NCI-H1092 (cell line): Measurements from ENCODE around the gene C17orf58.
"Not testable (repeated sequence)": the region's sequence is repeated elsewhere in the genome, so short reads cannot be mapped to it uniquely, and the experiment has no call there.

Experiments used
- DNase-seq: peaks from one replicate; lab custom pipeline; 2025; lab: John Stamatoyannopoulos, UW

C17orf58 gene

DNA sequence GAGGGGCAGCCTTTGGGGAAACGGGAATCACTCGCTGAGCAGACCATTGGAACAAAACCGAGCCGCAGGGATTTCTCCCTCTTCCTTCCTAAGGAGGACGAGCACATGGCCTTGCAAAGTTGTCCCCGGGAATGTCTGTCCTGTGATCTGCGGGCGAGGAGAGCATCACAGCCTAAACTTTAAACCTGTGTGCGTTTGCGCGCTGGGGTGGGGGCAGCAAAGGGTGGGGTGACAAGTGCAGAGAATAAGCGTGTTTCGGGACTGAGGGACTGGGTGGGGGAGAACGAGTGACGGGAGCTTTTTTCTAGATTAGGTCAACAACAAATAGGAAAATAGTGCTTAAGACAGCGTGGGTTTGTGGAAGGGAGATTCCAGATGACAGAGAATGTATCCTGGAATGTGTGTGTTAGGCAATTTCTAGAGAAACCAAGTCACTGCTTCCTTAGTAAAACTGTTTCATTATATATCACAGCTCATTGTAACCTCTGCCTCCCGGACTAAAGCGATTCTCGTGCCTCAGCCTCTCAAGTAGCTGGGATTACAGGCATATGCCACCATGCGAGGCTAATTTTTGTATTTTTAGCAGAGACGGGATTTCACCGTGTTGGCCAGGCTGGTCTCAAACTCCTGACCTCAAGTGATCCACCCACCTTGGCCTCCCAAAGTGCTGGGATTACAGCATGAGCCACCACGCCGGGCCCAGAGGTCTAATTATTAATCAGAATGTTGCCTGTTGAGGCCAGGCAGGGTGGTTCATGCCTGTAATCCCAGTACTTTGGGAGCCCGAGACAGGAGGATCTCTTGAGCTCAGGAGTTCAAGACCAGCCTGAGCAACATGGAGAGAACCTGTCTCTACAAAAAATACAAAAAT, at the start of gene C17orf58:
Gene C17orf58 (minus strand): TSS at position 169 of the 871 bp plus-strand sequence. CDS start 271 bp downstream, outside the sequence.
- DNase-seq: not testable (repeated sequence)

GRCh38 chr17:68036304-68037147, 40.3 kb upstream of the C17orf58 start:
- DNase-seq: no peak

- DNase-seq: peak; percentile 97
Measured at GRCh38 chr17:68035523-68036303, 39.4 kb upstream of the C17orf58 start, which contains the start of gene KPNA2. Gene KPNA2, plus strand, starts transcription at chr17:68035735. Its CDS starts 1,398 bp downstream, at chr17:68037133.

DNA sequence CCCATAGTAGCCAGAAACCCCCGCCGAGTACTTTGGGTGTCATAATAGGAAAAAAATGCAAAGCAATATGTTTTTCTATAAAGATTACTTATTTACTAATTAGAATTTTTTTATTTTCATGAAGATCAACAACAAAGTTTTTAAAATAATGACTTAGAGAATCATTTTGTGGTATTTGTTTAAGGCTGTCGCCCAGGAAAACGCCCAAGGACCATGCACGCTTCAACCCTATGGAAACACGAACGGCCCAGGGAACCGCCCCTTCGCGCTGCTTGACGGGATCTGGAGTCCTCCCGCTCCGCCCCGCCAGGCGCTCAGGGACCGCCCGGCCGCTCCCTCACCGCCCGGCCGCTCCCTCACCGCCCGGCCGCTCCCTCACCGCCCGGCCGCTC, 38.9 kb upstream of the C17orf58 start:
- no peak for DNase-seq

DNA sequence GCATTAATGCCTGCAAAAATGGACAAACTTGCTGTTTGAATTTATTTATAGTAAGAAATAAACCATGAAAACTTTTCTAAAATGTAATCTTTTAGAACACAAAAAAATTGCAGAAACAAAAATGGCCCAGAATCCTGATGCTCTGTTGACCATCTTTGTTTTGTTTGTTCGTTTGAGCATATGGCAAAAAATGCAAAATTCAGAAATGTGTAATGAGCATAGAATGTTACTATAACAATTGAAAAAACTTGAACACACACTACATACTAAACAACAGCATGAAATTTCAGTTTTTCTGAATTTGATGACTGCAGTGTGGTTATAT, 38.1 kb upstream of the C17orf58 start:
- no peak for DNase-seq

DNA sequence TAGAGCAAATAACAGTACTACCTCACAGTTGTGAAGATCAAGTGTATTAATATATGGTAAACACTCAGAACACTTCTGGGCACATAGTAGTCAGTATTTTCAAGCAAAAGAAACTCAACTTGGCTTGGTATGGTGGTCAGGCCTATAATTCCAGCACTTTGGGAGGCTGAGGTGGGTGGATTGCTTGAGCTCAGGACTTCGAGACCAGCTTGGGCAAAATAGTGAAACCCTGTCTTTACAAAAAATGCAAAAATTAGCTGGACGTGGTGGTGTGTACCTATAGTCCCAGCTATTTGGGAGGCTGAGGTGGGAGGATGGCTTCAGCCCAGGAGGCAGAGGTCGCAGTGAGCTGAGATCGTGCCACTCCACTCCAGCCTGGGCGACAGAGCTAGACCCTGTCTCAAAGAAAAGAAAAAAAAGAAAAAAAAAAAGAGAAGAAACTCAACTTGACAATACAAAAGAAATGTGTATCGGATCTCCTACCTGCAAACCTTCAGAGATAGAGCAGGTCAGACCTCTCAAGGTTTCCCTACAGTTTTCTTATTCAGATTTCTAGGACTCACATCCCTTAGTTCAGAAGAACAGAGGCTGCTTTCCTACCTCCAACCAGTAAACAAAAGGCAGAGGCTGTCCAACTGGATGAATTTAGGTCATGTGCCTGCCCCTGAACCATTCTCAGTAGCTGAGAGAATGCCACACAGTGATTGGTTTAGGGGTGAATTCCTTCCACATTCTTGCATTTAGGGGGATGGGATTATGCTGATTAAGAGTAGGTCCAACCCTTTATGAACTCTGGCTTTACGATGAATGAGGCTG, 37.6 kb upstream of the C17orf58 start:
- DNase-seq: no peak

DNA sequence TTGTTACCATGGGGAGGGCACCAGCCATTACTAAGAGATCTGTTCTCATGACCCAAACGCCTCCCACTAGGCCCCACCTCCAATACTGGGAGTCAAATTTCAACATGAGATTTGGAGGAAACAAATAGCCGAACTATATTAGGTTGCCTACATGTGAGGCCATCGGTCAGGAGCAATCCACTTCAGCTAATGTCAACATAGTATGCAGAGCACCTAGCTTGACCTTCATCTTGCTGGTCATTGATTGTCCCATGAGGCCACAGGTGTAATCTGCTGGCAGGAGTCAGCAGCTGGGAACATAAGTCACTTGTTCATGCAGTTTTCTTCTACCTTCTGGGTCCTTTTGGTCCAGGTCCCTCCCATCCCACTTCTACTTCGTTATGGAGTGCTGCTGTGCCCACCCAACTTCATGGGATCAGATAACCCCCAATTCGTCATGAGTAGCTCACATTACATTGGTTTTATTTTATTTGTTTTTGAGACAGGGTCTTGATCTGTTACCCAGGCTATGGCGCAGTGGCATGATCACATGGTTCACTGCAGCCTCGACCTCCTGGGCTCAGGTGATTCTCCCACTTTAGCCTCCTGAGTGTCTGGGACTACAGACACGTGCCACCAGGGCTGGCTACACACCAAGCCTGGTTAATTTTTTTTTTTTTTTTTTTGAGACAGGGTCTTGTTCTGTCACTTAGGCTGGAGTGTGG, 33.4 kb upstream of the C17orf58 start:
- no peak for DNase-seq

DNA sequence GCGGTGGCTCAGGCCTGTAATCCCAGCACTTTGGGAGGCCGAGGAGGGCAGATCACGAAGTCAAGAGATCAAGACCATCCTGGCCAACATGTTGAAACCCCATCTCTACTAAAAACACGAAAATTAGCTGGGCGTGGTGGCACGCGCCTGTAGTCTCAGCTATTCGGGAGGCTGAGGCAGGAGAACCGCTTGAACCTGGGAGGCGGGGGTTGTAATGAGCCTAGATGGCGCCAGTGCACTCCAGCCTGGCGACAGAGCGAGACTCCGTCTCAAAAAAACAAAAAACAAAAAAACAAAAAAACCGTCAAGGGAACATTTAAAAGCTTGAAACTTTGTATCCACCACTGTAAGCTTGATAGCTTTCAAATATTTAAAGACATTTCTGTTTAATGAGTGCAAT, 26.3 kb upstream of the C17orf58 start:
- not testable (repeated sequence) for DNase-seq

DNA sequence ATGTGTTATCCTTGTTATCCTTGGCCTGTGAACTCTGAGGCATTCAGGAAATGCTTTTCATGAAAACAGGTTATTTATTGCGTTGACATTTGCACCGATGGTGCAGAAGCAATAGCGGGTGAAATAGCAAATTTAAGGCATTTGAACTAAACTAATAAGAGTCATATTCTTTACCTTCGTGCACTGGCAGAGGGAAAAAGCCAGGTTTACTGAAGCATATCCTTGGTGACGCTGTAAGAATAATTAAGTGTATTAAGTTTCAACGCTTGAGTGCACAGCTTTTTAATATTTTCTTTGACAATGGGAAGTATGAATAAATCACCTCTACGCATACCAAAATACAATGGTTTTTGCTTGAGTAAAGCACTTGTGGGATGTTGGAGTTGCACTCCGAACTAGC, 25.7 kb upstream of the C17orf58 start:
- no peak for DNase-seq

- not testable (repeated sequence) for DNase-seq
Measured at GRCh38 chr17:68020791-68021190, 24.5 kb upstream of the C17orf58 start.

DNA sequence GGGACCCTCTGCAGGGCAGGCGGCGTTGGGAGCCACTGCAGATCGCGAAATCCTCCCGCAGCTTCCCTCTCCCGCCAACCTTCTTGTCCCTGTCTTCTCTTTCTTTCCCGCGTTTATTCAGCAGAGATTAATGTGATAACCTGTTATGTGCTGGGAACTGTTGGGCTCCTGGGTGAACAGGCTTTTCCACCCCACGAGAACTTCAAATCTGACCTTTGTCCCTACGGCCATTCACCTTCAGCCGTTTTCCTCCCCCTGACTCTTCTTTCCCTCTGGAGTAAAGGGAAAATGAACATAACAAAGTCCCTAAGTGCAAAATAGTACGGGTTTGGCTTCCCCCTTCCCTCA, 24.1 kb upstream of the C17orf58 start:
- no peak for DNase-seq

DNA sequence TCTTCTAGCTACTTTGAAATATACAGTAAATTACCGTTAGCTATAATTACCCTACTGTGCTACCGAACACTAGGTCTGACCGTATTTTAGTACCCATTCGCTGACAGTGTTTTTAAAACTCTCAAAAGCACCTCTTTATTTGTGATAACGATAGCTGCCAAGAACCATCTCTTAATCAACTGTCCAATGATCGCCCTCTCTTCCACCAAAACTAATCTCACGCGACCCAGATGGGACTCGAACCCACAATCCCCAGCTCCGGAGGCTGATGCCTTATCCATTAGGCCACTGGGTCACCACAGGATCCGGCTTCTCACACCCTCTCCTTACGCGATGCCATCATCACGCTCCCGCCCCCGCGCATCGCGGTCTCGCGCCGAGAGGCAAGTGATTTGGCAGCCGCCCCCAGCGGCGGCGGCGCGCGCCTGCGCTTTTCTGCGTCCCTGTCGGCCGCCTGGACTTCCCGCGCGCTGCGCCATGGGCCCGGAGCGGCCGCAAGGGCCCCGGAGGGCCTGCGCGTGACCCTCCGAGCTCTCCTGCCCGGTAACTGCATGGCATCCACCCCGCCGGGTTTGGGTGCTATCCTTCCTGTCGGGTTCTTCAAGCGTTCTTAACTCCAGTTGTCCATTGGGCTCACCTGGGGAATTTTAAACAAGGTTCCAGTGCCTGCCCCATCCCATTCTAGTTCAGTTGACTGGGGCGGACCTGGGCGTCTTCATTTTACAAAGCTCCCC, 23.6 kb upstream of the C17orf58 start:
- peak; percentile 94 for DNase-seq

DNA sequence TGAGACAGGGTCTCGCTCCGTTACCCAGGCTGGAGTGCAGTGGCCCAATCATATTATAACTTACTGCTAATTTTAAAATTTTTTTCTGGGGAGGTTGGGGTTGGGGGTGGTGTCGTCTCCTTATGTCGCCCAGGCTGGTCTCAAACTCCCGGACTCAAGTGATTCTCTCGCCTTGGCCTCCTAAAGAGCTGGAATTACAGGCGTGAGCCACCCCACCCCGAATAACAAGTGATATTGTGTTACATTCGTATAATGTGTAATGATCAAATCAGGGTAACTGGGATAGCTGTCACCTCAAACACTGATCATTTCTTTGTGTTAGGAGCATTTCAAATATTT, 23.0 kb upstream of the C17orf58 start:
- no peak for DNase-seq

DNA sequence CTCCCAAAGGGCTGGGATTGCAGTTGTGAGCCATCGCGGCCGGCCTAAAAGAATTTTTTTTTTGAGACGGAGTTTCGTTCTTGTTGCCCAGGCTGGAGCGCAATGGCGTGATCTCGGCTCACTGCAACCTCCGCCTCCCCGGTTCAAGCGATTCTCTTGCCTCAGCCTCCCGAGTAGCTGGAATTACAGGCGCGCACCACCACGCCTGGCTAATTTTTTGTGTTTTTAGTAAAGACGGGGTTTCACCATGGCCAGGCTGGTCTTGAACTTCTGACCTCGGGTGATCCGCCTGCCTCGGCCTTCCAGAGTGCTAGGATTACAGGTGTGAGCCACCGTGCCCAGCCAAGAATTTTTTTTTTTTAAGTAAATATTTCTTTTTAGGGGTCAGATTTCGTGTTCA, 22.2 kb upstream of the C17orf58 start:
- not testable (repeated sequence) for DNase-seq

DNA sequence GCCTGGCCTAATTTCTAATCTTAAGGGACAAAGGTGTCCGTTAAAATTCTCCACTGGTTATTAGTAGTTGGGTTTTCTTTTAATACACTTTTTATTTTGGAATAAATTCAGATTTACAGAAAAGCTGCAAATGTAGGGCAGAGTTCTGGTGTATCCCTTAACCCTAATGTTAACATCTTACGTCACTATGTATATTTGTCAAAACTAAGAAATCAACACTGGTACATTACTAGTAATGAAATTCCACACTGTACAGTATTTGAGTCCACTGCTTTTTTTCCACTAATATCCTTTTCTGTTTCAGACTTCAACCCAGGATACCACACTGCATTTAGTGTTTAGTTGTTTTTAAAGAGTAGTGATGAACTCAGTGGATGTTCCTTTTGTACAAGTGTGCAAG, 20.6 kb upstream of the C17orf58 start:
- no peak for DNase-seq

GRCh38 chr17:68015081-68015723, 18.9 kb upstream of the C17orf58 start:
- no peak for DNase-seq

DNA sequence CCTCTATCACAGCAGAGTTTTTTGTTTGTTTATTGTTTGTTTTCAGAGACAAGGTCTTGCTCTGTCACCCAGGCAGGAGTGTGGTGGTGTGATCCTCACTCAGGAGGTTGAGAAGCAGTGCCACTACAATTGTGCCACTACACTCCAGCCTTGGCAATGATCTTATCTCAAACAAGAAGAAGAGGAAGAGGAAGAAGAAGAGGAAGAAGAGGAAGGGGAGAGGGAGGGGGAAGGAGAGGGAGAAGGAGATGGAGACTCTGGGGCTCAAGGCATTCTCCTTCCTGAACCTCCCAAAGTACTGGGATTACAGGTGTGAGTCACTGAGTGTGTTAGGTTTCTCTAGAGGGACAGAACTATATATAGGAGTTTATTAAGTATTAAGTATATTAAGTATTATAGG, 17.1 kb upstream of the C17orf58 start:
- no peak for DNase-seq

DNA sequence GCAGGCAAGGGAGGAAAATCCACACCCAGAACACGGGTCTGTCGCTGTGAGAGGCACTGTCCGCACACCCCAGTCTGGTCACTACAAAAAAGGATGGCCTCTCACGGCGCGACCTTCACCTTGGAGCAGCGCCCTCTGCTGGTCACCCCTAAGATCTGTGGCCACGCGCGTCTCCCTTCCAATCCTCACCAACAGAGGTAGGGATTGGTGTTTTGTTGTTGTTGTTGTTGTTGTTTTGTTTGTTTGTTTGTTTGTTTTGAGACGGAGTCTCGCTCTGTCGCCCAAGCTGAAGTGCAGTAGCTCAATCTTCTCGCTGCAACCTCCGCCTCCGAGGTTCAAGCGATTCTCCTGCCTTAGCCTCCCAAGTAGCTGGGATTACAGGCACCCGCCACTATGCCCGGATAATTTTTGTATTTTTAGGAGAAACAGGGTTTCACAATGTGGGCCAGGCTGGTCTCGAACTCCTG, 15.0 kb upstream of the C17orf58 start:
- no peak for DNase-seq

DNA sequence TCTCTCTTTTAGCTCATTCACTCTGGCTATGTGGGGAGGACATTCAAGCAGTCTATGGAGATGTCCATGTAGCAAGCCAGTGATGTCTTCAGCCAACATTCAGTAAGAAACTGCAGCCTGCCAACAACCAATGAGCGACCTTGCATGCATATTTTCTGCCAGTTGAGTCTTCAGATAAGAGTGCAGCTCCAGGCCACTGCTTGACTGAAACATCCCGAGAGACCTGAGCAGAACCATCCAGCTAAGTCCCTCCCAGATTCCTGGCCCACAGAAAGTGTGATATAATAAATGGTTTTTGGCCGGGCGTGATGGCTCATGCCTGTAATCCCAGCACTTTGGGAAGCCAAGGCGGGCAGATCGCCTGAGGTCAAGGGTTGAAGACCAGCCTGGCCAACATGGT, 10.5 kb upstream of the C17orf58 start:
- DNase-seq: no peak

GRCh38 chr17:68004201-68004600, 7.9 kb upstream of the C17orf58 start:
- DNase-seq: no peak
